NCI-H774 (cell line): ENCODE measurements around the gene RNF213.
"Not testable (repeated sequence)": the region's sequence is repeated elsewhere in the genome, so short reads cannot be mapped to it uniquely, and the experiment has no call there.

Experiments used
- DNase-seq: peaks from one replicate; lab custom pipeline; 2025; lab: John Stamatoyannopoulos, UW

RNF213 gene

GRCh38 chr17:80394629-80395216 is 134.1 kb downstream of the RNF213 start:
- DNase-seq, result no peak

- no peak for DNase-seq
Observed at GRCh38 chr17:80395402-80396151, 134.9 kb downstream of the RNF213 start.

DNA sequence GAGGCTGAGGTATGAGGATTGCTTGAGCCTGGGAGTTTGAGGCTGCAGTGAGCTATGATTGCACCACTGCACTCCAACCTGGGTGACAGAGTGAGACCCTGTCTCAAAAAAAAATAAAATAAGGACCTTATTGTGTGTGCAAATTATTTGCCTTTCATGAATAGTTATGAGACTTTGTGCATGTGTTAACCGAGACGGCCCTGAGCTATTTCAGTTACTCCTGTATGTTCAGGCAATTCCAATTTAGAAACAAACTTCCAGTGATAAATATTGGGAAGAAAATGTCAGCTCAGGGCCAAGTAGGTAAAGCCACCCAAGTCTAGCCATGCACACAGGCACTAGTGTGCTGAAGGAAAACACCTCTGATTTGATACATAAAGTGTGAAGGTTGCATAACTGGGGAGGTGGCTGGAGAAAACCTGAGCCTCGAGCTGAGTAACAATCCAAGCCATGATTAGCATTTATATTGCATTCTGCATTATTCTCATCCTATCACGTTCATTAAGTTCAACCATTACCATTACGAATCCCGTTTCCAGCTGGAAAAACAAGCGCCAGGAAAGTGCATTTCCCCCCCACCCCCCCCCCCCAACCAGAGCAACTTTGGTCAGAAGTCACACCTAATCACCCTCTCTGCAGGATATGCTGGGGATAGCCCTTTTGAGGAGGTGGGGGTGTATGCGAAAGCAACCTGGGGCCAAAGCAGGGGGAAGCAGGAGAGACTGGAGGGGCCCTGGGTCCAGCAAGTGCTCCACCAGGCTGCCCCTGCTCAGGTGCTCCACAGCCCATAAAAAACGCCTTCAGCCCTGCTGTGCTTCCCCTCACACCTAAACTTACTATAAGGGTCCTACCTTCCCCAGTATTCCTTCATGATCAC is 135.7 kb downstream of the RNF213 start:
- DNase-seq, result no peak

GRCh38 chr17:80397034-80397387 is 136.4 kb downstream of the RNF213 start:
- DNase-seq, result no peak

- DNase-seq, result no peak
Observed at GRCh38 chr17:80397686-80398085, 137.0 kb downstream of the RNF213 start.

DNA sequence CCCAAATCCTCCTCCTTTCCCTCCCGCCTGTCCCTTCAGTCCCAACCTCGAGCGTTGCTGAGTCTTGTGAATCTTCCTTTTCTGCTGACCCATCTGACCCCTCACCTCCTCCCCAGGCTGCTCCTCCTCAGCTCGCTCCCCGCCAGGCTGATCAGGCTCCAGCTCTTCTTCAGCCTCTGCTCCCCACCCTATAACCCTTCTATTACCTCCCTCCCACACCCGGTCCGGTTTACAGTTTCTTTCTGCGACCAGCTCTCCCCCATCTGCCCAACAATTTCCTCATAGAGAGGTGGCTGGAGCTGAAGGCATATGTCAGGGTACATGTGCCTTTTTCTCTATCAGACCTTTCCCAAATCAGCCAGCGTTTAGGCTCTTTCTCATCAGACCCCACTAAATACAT is 140.4 kb downstream of the RNF213 start:
- DNase-seq, result not testable (repeated sequence)

DNA sequence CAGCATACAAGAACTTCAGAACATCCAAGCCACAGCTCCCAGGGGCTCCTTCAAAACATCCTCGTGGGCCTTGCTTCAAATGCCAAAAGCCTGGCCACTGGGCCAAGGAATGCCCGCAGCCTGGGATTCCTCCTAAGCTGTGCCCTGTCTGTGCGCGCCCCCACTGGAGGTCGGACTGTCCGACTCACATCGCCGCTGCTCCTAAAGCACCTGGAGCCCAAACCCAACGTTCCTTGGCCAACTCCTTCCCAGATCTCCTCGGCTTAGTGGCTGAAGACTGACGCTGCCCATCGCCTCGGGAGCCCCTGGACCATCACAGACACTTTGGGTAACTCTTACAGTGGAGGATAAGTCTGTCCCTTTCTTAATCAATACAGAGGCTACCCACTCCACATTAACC is 141.4 kb downstream of the RNF213 start:
- DNase-seq, result not testable (repeated sequence)

GRCh38 chr17:80402959-80403358 is 142.3 kb downstream of the RNF213 start:
- DNase-seq, result no peak

GRCh38 chr17:80406146-80406545 is 145.5 kb downstream of the RNF213 start:
- no peak for DNase-seq

DNA sequence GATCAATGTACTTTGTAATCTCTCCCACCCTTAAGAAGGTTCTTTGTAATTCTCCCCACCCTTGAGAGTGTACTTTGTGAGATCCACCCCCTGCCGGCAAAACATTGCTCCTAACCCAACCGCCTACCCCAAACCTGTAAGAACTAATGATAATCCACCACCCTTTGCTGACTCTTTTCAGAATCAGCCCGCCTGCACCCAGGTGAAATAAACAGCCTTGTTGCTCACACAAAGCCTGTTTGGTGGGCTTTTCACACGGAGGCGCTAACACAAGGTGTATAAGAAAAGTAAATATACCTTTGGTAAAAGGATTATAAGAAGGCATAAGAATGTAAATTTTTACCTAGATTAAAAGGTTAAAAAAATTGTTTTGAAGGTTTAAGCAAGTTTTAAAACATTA is 147.3 kb downstream of the RNF213 start:
- not testable (repeated sequence) for DNase-seq

DNA sequence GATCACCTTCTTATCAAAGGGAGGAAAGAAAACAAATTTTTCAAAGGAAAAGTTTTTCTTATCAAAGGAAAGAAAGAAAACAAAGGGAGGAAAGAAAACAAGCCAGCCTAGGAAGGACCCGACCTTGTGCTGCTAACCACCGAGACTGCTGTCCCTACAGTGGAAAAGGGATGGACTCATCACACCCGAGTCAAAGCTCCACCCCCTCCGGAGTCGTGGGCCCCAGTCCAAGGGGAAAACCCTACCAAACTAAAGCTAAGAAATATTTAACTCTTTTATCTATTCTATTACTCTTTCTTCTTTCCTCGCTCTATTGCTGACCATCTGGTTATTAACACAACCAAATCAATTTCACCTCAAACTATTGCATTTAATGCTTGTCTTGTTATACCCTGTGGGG is 148.2 kb downstream of the RNF213 start:
- DNase-seq, result no peak

DNA sequence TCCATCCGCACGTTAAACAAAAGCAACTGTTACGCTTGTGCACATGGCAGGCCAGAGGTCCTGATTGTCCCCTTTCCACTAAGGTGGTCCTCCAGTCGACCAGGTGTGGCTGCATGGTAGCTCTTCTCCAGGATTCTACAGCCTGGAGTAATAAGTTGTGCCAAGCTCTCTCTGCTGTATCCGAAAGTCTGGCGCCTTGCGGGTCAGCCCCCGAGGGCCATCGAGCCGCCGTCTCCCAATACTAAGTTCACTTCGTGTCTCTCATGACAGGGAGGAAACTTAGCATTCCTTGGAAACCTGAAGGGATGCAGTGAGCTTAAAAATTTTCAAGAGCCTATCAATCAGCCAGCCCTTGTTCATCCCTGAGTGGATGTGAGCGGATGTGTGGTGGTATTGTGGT is 149.0 kb downstream of the RNF213 start:
- DNase-seq, result no peak

GRCh38 chr17:80410441-80411087 is 149.9 kb downstream of the RNF213 start:
- DNase-seq, result not testable (repeated sequence)

DNA sequence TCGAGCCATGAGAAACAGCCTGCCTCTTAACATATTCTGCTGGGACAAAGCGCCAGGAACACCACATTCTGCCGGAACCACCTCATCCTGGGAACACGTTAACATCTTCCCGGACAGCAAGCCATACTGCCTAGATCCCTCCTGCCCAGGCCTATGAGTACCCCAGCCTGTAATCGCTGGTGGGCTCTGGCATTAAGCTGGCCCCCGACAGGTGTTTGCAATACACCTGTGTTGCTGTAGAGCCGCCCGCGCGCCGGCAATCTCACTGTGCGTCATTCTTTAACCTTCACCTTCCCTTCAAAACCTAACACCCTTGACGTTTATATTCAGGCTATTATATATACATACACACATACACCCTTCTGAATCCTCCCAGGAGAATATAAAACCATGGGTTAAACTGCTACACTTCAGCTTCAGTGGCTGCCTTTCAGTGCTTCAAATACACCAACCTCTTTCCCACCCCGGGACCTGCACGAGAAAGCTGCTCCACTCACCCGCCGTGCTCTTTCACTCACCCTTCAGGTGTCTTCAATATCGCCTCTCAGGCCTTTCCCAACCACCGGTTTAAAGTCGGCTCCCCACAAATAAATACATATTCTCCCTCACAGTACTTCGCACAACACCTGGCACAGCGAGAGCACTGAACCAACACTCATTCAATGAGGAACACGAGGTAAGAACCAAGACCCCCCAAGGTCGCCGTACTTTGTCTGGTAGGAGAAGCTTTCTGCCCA is 153.3 kb downstream of the RNF213 start:
- no peak for DNase-seq

DNA sequence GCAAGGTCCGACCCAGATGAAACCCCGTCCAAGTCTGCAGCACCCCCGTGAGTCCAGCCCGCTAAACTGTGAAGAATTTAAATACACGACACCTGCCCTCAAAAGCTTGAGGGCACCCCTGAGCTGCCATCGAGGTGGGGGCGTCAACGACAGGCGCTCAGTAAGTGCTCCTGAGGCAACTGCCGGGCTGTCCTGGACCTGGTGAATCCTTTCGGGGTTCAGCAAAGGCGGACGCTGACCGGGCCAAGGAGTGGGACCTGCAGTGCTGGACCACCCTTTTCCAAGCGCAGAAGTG is 153.8 kb downstream of the RNF213 start:
- DNase-seq, result no peak

GRCh38 chr17:80414803-80415625 is 154.4 kb downstream of the RNF213 start, which contains the start of gene ENDOV:
Gene ENDOV, plus strand, starts transcription at chr17:80415167. Its CDS starts 28 bp downstream, at chr17:80415195.
- DNase-seq, result peak; percentile 98

GRCh38 chr17:80415626-80416137 is 155.0 kb downstream of the RNF213 start:
- DNase-seq, result no peak

- no peak for DNase-seq
Observed at GRCh38 chr17:80416260-80416939, 155.7 kb downstream of the RNF213 start.

DNA sequence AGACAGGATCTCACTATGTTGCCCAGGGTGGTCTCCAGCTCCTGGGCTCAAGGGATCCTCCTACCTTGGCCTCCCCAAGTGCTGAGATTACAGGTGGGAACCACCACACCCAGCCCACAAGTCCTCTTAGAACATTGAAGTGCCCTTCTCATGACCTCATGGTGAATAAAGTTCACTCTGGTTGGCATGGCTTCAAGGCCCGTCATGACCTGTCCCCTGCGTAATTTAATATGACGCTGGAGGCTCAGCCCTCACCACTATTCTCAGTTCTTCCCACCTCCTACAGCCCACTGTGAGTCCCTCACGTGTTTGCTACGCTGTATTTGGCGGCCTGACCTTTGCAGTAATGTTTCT is 156.3 kb downstream of the RNF213 start:
- DNase-seq, result no peak

GRCh38 chr17:80418589-80418988 is 157.9 kb downstream of the RNF213 start:
- DNase-seq, result no peak
